Measurements from ENCODE around the gene ZNF319.

Gene ZNF319

DNA sequence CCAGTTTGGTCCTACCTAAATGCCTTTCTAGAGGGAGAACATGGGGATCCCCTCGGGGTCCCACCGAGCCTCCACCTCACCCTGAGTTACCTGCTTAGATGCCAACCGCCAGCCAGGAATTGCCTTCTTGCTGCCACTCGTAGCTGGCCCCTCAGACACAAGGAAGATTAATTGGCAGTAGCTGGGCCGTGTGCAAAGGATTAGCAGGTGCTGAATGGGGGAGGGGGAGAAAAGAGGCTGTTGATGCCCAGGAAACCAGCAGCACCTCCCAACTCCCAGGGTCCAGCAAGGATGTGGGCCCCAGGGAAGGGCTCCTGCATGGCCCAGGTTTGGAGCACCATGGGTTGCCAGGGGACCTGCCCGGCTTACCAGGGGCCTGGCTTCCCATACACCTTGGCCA is 29.5 kb downstream of the ZNF319 start, which contains the start of gene CNGB1:
TSS of gene CNGB1 (minus strand) at position 159 of the 400 bp plus-strand sequence. CDS start 3,842 bp downstream, outside the sequence.
- DNase-seq = peak; percentile 45

DNA sequence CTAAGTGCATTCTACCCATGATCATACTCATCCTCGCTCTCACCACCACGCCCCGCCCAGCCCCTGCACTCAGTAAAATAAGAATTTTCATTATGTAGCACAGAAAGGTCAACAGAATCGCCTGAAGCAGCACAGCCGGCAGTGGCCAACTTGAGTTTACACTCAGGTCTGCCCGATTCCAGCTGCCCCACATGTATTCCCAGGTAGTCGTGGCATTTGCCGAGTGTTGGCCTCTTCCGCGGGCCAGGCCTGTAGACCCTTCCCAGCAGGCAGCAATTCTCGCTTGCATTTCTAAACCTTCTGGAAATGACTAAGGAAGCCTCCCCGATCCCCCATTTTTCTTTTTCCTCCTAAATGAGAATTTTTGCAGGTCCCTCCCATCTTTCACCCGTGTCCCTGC is 30.2 kb downstream of the ZNF319 start:
- no peak for DNase-seq

DNA sequence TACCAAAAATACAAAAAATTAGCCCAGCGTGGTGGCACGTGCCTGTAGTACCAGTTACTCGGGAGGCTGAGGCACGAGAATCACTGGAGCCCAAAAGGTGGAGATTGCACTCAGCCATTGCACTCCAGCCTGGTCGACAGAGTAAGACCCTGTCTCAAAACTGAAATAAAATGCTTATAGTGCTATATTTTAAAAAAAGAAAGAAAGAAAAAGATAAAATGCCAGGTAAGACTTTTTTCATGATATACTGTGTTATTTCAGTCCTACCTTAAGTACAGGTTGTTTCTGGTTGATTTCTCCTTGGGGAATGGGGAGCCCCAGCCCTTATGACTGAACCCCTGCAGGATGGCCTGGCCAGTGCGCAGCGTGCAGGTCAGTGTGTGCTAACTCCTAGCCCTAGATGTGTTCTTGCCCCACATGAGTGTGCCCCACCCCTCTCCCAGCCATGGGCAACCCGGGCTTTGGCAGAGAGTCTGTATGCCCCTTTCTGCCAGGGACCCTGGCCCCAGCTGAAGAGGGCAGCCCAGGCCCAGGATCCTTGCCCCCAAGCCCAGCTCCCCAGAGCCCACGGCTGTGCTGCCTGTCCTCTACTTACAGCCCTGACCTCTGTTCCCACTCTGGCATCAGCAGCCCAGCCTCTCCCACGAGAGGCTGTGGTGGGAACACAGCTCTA is 30.9 kb downstream of the ZNF319 start:
- no peak for DNase-seq

DNA sequence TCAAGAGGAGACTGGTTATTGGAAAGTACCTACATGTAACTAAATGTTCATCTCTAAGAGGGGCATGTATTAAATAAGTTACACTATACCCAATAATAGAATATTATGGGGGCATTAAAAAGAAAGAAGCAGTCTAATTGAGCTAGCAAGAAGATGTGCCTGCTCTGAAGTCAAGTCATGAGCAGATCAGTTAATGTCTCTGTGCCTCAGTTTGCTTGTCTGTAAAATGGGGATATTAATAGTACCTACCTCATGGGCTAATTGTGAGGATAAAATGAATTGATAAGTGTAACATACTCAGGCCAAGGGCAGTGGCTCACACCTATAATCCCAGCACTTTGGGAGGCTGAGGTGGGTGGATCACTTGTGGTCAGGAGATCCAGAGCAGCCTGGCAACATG is 32.6 kb downstream of the ZNF319 start:
- no peak for DNase-seq

DNA sequence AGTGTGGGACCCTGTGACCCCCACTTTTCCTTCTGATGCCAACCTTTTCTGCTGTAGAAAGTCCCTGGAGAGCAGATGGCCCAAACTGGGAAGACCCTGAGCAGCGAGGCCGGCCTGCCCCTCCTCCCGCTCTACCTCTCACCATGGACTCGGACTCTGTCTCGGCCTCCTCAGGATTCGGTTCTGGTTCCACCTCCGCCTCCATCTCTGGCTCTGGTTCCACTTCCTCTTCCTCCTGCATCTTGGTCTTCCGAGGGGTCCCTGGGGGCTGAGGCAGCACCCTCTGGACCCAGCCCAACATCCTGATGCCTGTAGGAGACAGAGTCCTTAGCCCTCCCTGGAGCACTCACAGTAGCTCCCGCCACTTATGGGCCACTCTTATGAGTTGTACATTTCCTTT is 33.5 kb downstream of the ZNF319 start:
- DNase-seq = no peak

GRCh38 chr16:57966204-57966771 is 34.2 kb downstream of the ZNF319 start:
- DNase-seq = no peak

- peak; percentile 41 for DNase-seq
Observed at GRCh38 chr16:57964157-57964700, 36.2 kb downstream of the ZNF319 start.

- DNase-seq = no peak
Observed at GRCh38 chr16:57962756-57963155, 37.7 kb downstream of the ZNF319 start.

DNA sequence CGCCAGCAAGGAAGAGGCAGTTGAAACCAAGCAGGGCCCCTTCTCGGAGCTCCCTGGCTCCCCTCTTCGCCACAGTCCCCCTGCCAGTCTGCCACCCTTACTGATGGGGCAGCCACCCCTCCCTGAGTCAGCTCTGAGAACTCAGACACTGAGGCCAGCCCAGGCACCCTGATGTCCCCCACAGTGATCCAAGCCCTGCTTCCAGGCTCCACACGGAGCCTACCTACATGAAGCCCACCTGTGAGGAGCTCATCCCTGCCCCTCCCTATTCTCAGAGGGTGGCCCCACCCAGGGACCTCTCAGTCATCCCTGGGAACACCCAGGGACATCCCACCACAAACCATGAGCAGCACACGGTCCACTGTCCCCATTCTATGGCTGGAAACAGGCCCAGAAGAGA is 38.4 kb downstream of the ZNF319 start:
- DNase-seq = no peak

GRCh38 chr16:57961538-57961937 is 38.9 kb downstream of the ZNF319 start:
- no peak for DNase-seq

DNA sequence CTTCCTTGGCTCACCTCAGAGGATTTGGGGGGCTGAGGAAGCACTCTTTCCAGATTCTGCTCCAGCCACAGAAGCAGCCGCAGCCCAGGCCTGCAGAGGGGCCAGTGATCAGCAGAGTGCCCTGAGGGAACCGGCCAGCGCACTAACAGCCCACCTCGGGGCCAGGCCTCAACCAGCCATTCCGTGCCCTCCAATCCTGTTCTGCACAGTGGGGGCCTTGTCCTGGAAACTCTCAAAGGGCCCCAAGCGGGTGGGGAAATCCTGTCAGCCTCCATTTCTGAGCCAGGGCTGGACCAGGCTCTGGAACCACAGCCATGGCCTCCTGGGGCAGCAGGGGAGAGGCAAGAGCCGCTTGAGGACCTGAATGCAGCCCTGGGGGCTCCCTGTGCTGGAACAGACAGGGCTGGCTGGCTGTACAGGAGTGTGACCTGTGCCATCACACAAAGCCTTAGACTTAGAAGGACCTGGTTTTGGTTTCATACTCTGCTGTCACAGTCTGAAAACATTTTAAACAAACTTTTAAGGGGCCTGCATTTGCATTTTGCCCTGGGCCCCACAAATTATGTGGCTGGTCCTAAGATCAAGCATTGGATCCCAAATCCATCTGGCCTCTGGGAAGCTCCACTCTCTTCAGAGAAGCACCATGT is 39.5 kb downstream of the ZNF319 start:
- peak; percentile 62 for DNase-seq

- no peak for DNase-seq
Observed at GRCh38 chr16:57960310-57960709, 40.2 kb downstream of the ZNF319 start.

- DNase-seq = no peak
Observed at GRCh38 chr16:57959804-57960203, 40.7 kb downstream of the ZNF319 start.

DNA sequence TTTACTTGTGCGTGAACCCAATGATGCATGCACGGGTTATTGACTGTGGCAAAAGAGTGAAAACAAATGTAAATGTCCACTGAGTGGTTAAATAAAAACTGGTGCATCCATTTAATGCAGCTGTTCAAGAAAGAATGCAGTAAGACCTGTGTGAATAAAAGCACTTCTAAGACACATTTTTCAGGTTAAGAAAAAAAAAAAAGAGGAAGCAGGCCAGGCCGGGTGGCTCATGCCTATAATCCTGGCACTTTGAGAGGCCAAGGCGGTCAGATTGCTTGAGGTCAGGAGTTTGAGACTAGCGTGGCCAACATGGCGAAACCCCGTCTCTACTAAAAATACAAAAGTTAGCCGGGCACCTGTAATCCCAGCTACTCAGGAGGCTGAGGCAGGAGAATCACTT is 41.4 kb downstream of the ZNF319 start:
- DNase-seq = no peak

GRCh38 chr16:57958544-57958943 is 41.9 kb downstream of the ZNF319 start:
- no peak for DNase-seq

- no peak for DNase-seq
Observed at GRCh38 chr16:57957673-57958392, 42.6 kb downstream of the ZNF319 start.

DNA sequence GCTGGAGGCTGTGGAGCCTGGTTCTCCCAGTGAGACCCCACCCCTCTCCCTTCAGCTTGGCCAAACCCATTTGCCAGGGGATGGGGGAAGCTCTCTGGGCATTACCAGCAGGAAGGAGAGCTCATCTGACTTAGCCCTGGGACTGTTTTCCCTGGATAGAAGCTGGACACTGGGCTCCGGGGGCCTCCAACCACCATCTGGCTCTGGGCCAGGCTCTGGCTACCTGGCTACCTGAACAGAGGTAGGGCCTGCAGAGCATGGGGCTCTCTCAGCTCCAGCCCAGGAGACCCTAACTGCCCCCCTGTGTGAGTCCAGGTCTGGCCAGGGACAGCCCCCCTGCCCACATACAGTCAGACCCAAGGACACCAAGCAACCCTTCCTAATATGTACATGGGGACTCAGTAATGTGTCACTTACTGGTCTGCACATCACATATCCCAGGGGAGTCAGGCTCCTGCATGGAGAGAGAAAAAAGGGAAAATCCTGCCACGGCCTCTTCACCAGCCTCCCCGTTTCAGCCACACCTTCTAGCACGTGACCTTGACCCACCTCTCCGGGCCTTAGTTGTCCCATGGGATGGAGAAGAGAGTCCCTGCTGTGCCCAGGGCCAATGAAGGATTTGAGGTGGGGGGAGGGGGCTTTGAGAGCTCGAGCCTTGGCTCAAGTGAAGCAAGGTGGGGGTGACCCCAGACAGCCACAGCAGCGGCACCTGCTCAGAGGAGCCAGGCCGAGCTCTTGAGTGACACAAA is 43.4 kb downstream of the ZNF319 start:
- DNase-seq = no peak

DNA sequence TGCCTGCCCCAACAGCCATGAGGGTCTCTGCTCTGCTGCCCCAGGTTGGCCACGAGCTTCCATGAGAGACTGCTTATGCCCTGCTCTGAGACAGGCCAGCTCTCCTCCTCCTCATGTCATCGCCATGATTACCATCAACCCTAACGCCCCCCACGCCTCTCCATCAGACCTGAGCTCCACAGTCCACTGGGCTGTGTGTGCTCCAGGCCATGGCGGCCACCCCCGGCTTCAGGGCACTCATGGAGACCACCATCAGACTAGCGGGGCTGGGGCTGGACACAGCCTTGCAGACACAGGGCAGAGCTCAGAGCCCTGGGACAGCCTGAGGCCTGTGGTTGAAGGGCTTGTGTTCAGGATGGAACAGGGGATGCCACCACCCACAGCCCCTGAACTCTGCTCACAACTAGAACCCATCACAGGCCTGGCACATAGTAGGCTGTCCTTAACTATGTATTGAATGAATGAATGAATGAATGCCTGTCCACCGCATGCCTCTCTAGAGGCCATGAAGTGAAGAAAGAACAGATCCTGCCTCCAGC is 44.1 kb downstream of the ZNF319 start:
- DNase-seq = no peak

GRCh38 chr16:57955572-57956188 is 44.8 kb downstream of the ZNF319 start:
- no peak for DNase-seq

DNA sequence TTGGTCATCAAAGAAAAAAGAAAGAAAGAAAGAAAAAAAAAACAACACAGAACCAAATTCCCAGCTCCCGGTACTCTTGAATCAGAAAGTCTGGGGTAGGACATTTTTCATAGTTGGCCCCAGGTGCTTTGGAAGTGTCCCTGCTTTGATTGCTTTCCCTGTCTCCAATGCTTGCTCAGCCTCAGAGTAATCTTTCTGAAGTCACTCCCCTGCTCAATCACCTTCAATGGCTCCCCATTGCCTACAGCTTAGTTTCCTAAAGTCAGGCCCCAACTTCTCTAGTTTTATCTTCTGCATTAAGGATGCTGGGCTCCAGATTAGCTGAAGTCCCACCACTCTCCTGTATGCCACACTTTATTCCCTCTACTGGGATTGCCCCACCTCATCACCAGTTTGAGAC is 46.6 kb downstream of the ZNF319 start:
- DNase-seq = no peak

- no peak for DNase-seq
Observed at GRCh38 chr16:57952909-57953308, 47.6 kb downstream of the ZNF319 start.

All from islet precursor cell (in vitro differentiated cells).